Neural progenitor cell (in vitro differentiated cells): ENCODE data around the gene NUP93.
"Not testable (repeated sequence)": the region's sequence is repeated elsewhere in the genome, so short reads cannot be mapped to it uniquely, and the experiment has no call there.

Experiments
- EZH2 ChIP-seq: fragments of 200-600 bp; sonication (generic); IDR thresholded peaks from 2 replicates; pipeline ENCODE4 v1.6.1; 2017; ENCODE audit warnings: antibody characterized with exemption, mild to moderate bottlenecking, moderate library complexity
- TF ChIP-seq, protein P1 (sequence below): fragments of 200-600 bp; sonication (generic); IDR thresholded peaks from 2 replicates; pipeline ENCODE4 v1.5.1; 2017; ENCODE audit warnings: antibody characterized with exemption, mild to moderate bottlenecking

DNA sequence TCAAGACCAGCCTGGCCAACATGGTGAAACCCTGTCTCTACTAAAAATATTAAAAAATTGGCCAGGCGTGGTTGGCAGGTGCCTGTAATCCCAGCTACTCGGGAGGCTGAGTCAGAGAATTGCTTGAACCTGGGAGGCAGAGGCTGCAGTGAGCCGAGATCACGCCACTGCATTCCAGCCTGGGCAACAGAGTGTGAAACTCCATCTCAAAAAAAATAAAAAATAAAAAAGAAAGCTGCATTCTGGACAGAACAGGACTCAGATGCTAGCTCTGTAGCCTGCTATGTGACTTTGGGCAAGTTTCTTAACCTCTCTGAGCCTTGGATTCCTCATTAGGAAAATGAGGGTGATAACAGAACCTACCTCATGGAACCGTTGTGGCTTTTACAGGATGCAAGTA lies 138.8 kb downstream of the NUP93 start:
- TF ChIP-seq, protein P1, sequence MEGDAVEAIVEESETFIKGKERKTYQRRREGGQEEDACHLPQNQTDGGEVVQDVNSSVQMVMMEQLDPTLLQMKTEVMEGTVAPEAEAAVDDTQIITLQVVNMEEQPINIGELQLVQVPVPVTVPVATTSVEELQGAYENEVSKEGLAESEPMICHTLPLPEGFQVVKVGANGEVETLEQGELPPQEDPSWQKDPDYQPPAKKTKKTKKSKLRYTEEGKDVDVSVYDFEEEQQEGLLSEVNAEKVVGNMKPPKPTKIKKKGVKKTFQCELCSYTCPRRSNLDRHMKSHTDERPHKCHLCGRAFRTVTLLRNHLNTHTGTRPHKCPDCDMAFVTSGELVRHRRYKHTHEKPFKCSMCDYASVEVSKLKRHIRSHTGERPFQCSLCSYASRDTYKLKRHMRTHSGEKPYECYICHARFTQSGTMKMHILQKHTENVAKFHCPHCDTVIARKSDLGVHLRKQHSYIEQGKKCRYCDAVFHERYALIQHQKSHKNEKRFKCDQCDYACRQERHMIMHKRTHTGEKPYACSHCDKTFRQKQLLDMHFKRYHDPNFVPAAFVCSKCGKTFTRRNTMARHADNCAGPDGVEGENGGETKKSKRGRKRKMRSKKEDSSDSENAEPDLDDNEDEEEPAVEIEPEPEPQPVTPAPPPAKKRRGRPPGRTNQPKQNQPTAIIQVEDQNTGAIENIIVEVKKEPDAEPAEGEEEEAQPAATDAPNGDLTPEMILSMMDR: not testable (repeated sequence)
- not testable (repeated sequence) for TF ChIP-seq EZH2
